Transverse colon (tissue), 4 donors: ENCODE results near the gene SMARCA2. TPM values are rescaled to one million over a fixed set of nuclear protein-coding genes. Genes with fewer than 3 reads are reported as not detected.

Experiments
- DNase-seq: peaks from one replicate; pipeline ENCODE4 v3.0.0-alpha.2; 2019
- H3K27ac ChIP-seq, 4 donors: fragments of 200-600 bp; sonication (generic); 2 replicates each; pipeline ENCODE4 v1.5.1; 2016 to 2018; ENCODE audit warnings: inconsistent platforms in 4 of 4
- H3K27me3 ChIP-seq: fragments of 200-600 bp; sonication (generic); 2 replicates; pipeline ENCODE4 v1.5.1; 2017; ENCODE audit warnings: inconsistent platforms
- H3K36me3 ChIP-seq, 4 donors: fragments of 200-600 bp; sonication (generic); 2 replicates each; pipeline ENCODE4 v1.5.1; 2017 to 2019; ENCODE audit warnings: inconsistent platforms in 4 of 4
- H3K4me1 ChIP-seq, 4 donors: fragments of 200-600 bp; sonication (generic); 2 replicates each; pipeline ENCODE4 v1.5.1; 2017 to 2020; ENCODE audit warnings: inconsistent platforms in 4 of 4
- H3K4me3 ChIP-seq, 4 donors: fragments of 200-600 bp; sonication (generic); 1 replicate in 1 of 4; 2 replicates in 3 of 4; pipeline versions ENCODE4 v1.5.1 to v1.6.1; 2017 to 2019; ENCODE audit warnings: inconsistent platforms in 4 of 4
- H3K9me3 ChIP-seq, 2 donors: fragments of 200-600 bp; sonication (generic); 2 replicates each; pipeline ENCODE4 v1.5.1; 2017 to 2019; ENCODE audit warnings: inconsistent platforms in 2 of 2
- EP300 ChIP-seq: sonication (generic); formaldehyde crosslinking; IDR thresholded peaks from one replicate; pipeline ENCODE4 v1.6.1; 2017; ENCODE audit warnings: antibody characterized with exemption, low read depth
- POLR2A ChIP-seq: fragments of 450-650 bp; IDR thresholded peaks from one replicate; pipeline ENCODE4 v1.6.1; 2016; ENCODE audit warnings: antibody characterized with exemption, mild to moderate bottlenecking, moderate library complexity
- POLR2AphosphoS5 ChIP-seq, 3 donors: sonication (generic); formaldehyde crosslinking; IDR thresholded peaks; one replicate each; pipeline ENCODE4 v1.6.1; 2016; ENCODE audit warnings: antibody characterized with exemption in 3 of 3
- WGBS, 2 donors: methylation state at CpG; one replicate each; pipeline ENCODE4 v1.1.5; 2018; ENCODE audit warnings: low coverage in 1 of 2; 5-methylcytosine and 5-hydroxymethylcytosine counted together
- in situ Hi-C, 4 donors: fragments of 200-750 bp; cut with MboI; loops; one replicate each; pipeline versions ENCODE4 v1.15.0 to v1.15.1; 2017; ENCODE audit warnings: low sequenced_read_pairs in 3 of 4, low pct_ligation_motif_present in 1 of 4, low pct_unique_long_range_greater_than_20kb in 1 of 4
- intact Hi-C: fragments of 100-400 bp; cut with DNase I; formaldehyde crosslinking; loops from one replicate; pipeline ENCODE4 v1.15.1; 2023; ENCODE audit warnings: low total_unique reads
- total RNA-seq, 4 donors: library from RNA; depleted of rRNA; stranded (reverse); fragments of >200 nt; gene quantifications; one replicate each; pipeline ENCODE4 v1.1.0, GENCODE V29; 2016
- TF ChIP-seq, protein P1 (sequence below), 5 experiments: fragments of 200-600 bp in 3 of 5; fragments of 450-650 bp in 2 of 5; sonication (generic) in 3 of 5; IDR thresholded peaks; 1 replicate in 2 of 5; 2 replicates in 3 of 5; pipeline ENCODE4 v1.5.1; 2016 to 2017; ENCODE audit warnings: antibody characterized with exemption in 5 of 5, inconsistent platforms in 3 of 5, mild to moderate bottlenecking in 2 of 5, moderate library complexity in 1 of 5

The SMARCA2 gene
- total RNA-seq, 4 donors from 2014 or later = 74.8 to 110 (median 92.4) TPM

DNA sequence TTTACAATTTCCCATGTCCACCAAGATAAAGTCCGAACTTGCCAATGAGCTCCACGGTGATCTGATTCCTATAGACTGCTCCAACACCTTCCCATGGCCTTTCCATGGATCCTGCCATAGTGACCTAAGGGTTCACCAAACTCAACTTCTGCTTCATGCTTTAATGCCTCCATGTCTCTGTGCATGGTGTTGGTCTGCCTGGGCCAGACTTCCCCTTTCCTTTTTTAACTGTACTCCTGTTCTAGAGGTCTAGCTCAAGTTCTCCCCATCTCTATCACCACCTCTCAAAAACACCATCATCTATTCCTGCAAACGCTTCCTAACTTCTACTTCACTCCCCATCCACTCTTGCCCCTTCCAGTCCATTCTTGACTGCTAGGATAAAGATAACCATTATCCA, 14.8 kb upstream of the SMARCA2 start:
- no peaks in the 10 kb centered on the region for H3K9me3 ChIP-seq
- DNase-seq = no peak
- intact Hi-C loops (no loop called here), in situ Hi-C loops (no loop called here)
- 94 to 100% methylated on average over 3 of the region's 3 CpGs for WGBS, 2 donors
- no peaks in the 10 kb centered on the region for H3K36me3 ChIP-seq
- H3K4me3 ChIP-seq = no peak overlapping the region
- no peaks in the 10 kb centered on the region for H3K27me3 ChIP-seq
- H3K27ac ChIP-seq = no peak overlapping the region
- no peak for TF ChIP-seq POLR2A
- TF ChIP-seq POLR2AphosphoS5 (IDR thresholded peaks at IDR 0.05) = no peak
- no peak for TF ChIP-seq EP300
- TF ChIP-seq, protein P1, sequence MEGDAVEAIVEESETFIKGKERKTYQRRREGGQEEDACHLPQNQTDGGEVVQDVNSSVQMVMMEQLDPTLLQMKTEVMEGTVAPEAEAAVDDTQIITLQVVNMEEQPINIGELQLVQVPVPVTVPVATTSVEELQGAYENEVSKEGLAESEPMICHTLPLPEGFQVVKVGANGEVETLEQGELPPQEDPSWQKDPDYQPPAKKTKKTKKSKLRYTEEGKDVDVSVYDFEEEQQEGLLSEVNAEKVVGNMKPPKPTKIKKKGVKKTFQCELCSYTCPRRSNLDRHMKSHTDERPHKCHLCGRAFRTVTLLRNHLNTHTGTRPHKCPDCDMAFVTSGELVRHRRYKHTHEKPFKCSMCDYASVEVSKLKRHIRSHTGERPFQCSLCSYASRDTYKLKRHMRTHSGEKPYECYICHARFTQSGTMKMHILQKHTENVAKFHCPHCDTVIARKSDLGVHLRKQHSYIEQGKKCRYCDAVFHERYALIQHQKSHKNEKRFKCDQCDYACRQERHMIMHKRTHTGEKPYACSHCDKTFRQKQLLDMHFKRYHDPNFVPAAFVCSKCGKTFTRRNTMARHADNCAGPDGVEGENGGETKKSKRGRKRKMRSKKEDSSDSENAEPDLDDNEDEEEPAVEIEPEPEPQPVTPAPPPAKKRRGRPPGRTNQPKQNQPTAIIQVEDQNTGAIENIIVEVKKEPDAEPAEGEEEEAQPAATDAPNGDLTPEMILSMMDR (IDR thresholded peaks at IDR 0.05) = no peak
- no peaks in the 10 kb centered on the region for H3K4me1 ChIP-seq

DNA sequence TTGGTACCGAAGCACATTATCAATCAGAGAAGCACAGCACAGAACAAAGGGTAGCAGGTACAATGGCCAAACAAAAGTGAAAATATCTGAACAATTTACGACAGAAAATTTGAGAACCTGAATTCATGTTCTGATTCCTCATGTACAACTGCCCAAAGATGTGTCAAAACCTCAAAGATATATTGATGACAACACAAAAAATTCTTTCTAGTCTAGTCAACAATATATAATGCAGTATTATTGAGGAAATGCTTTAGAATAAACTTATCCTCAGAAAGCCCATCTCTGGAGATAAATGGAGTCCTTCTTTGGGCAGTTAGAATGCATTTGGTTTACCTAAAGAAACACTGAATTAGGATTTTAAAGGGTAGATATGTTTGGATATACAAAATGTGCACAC, 6.8 kb upstream of the SMARCA2 start:
- H3K4me1 ChIP-seq = peaks cover 0 to under 1% (median 0%) of the 10 kb centered on the region in 4 donors
- no peaks in the 10 kb centered on the region for H3K9me3 ChIP-seq
- H3K36me3 ChIP-seq = no peaks in the 10 kb centered on the region
- DNase-seq = no peak
- no peak overlapping the region for H3K4me3 ChIP-seq
- no peak for TF ChIP-seq POLR2A
- TF ChIP-seq EP300 = no peak
- no peak for TF ChIP-seq POLR2AphosphoS5 (IDR thresholded peaks at IDR 0.05)
- TF ChIP-seq, protein P1 (IDR thresholded peaks at IDR 0.05) = no peak
- H3K27ac ChIP-seq = no peak overlapping the region
- H3K27me3 ChIP-seq = peaks cover 3% of the 10 kb centered on the region
- intact Hi-C loops (no loop called here), in situ Hi-C loops (no loop called here)
- 86 to 90% methylated on average over 2 of the region's 2 CpGs for WGBS, 2 donors

DNA sequence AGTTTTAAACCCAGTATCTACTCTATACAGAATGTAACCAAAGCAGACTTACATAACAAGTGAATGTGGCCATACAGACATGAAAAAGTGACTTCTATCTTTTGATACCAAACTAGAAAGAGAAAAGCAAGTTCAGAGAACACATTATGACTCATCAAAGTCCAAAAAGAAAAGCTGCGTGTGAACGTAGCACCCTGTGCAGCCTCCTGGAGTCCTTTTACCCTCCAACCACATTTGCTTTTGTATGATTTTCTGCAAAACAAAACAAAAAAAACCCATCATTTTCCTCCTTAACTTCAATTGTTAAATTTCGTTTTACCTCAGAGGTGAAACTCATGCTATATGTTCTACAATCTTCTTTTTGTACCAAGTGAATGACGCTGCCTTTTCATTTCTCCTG, 2.8 kb upstream of the SMARCA2 start:
- DNase-seq = no peak
- Histone ChIP-seq H3K9me3 (no peaks in the 10 kb centered on the region), H3K4me1 (peaks cover 0 to 10% (median 5%) of the 10 kb centered on the region in 4 donors), H3K27ac (no peak overlapping the region), H3K27me3 (peaks cover 3% of the 10 kb centered on the region), H3K36me3 (no peaks in the 10 kb centered on the region), H3K4me3 (no peak overlapping the region)
- intact Hi-C loops = no loop called here
- TF ChIP-seq POLR2A (no peak), EP300 (no peak), POLR2AphosphoS5 (IDR thresholded peaks at IDR 0.05) (no peak)
- TF ChIP-seq, protein P1 (IDR thresholded peaks at IDR 0.05) = no peak
- in situ Hi-C loops = no loop called here
- WGBS, 2 donors = 73 to 85% methylated on average over 4 of the region's 4 CpGs

DNA sequence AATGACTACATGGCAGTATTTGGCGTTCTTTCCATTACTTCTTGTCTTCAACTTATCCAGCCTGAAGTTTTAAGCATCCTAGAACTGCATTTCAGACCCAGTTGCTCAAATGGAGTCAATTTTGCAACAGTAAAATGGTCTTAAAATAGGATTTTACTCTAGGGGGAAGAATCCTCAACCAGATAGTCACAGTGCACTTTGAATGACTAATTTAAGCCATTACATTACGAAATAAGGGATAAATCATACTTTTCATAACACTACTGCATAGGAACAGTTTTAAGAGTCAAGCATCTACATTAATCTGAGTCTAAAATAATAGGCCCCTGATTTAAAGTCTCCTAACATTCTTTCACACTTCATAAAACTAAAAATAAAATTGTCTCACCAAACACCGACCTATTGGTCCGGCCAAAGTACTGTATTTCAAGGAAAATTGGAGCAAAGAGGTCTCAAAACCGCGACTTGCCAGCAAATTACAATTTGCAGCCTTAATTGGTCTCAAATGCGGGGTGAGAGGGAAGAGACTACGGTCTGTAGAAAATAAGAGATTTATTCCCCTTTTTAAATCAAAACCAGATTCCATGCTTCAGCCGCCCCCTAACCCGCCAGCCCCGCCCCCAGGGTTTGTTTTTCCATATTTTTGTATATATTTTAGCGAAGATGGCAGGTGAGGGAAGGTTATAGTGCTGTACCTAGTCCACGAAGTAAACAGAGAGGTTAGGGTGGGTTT, 1.2 kb upstream of the SMARCA2 start:
- Histone ChIP-seq H3K27me3 (peaks cover 3% of the 10 kb centered on the region), H3K4me3 (peak overlapping the region; percentile 49 to 83 (median 82)), H3K36me3 (no peaks in the 10 kb centered on the region), H3K4me1 (peaks cover 4 to 18% (median 12%) of the 10 kb centered on the region in 4 donors), H3K27ac (peak overlapping the region; percentile 95 to 99 (median 96)), H3K9me3 (no peaks in the 10 kb centered on the region)
- 25 to 29% methylated on average over 13 of the region's 13 CpGs for WGBS, 2 donors
- intact Hi-C loops (no loop called here), in situ Hi-C loops (no loop called here)
- TF ChIP-seq EP300 (no peak), POLR2AphosphoS5 (IDR thresholded peaks at IDR 0.05) (peak in 1 of 3 donors; percentile 39), POLR2A (no peak)
- TF ChIP-seq, protein P1 (IDR thresholded peaks at IDR 0.05) = no peak
- DNase-seq = no peak
